H9 (cell line): ENCODE data around the gene TMEM44. TPM values are rescaled to one million over a fixed set of nuclear protein-coding genes. Genes with fewer than 3 reads are reported as not detected.
A peak's percentile ranks its signal among the peaks of the same experiment; 100 is the strongest.

ENCODE experiments used
- DNase-seq: peaks from one replicate; pipeline ENCODE4 v3.0.0-alpha.2; 2017
- H2AFZ ChIP-seq: one replicate; pipeline ENCODE4 v1.6.1; 2013; ENCODE audit warnings: mild to moderate bottlenecking, low read length, control low read depth, moderate library complexity
- H2AK5ac ChIP-seq: 2 replicates; pipeline ENCODE4 v1.6.1; 2013; ENCODE audit warnings: low read length, control low read depth, mixed read lengths; ENCODE audit not compliant: insufficient read length
- H2BK120ac ChIP-seq: one replicate; pipeline ENCODE4 v1.6.1; 2013; ENCODE audit warnings: low read depth, mild to moderate bottlenecking, low read length, control low read depth, inconsistent platforms; ENCODE audit not compliant: poor library complexity, severe bottlenecking
- H2BK12ac ChIP-seq: 2 replicates; pipeline ENCODE4 v1.6.1; 2013; ENCODE audit warnings: low read length, control low read depth, mixed read lengths, low read depth; ENCODE audit not compliant: insufficient read length
- H2BK15ac ChIP-seq: 2 replicates; pipeline ENCODE4 v1.6.1; 2013; ENCODE audit warnings: low read depth, low read length, control low read depth
- H2BK20ac ChIP-seq: one replicate; pipeline ENCODE4 v1.6.1; 2013; ENCODE audit warnings: low read depth, mild to moderate bottlenecking, low read length, control low read depth, inconsistent platforms; ENCODE audit not compliant: poor library complexity, severe bottlenecking
- H2BK5ac ChIP-seq: 2 replicates; pipeline ENCODE4 v1.6.1; 2013; ENCODE audit warnings: low read length, control low read depth, mixed read lengths; ENCODE audit not compliant: insufficient read length
- H3K14ac ChIP-seq: 2 replicates; pipeline ENCODE4 v1.6.1; 2013; ENCODE audit warnings: low read length, control low read depth; ENCODE audit not compliant: insufficient read depth
- H3K18ac ChIP-seq: 2 replicates; pipeline ENCODE4 v1.6.1; 2013; ENCODE audit warnings: low read depth, mild to moderate bottlenecking, mixed read lengths, low read length, control low read depth; ENCODE audit not compliant: insufficient read length
- H3K23ac ChIP-seq: 2 replicates; pipeline ENCODE4 v1.6.1; 2013; ENCODE audit warnings: low read length, control low read depth, mixed read lengths, low read depth; ENCODE audit not compliant: insufficient read length
- H3K23me2 ChIP-seq: 2 replicates; pipeline ENCODE4 v1.6.1; 2013; ENCODE audit warnings: low read depth, mild to moderate bottlenecking, mixed read lengths, low read length, control low read depth; ENCODE audit not compliant: insufficient read length, poor library complexity, severe bottlenecking
- H3K27ac ChIP-seq: 2 replicates; pipeline ENCODE4 v1.5.1; 2013; ENCODE audit warnings: low read length, control low read depth, mixed read lengths, low read depth; ENCODE audit not compliant: insufficient read length
- H3K27me3 ChIP-seq: 2 replicates; pipeline ENCODE4 v1.6.1; 2013; ENCODE audit warnings: low read length, control low read depth, inconsistent platforms; ENCODE audit not compliant: insufficient read depth
- H3K4ac ChIP-seq: 2 replicates; pipeline ENCODE4 v1.6.1; 2013; ENCODE audit warnings: low read depth, mild to moderate bottlenecking, control low read depth, inconsistent platforms, low read length, moderate library complexity
- H3K4me1 ChIP-seq: 2 replicates; pipeline ENCODE4 v1.6.1; 2013; ENCODE audit warnings: low read length, control low read depth, inconsistent platforms; ENCODE audit not compliant: insufficient read depth
- H3K4me2 ChIP-seq: 2 replicates; pipeline ENCODE4 v1.6.1; 2013; ENCODE audit warnings: low read length, control low read depth, mixed read lengths; ENCODE audit not compliant: insufficient read length, insufficient read depth
- H3K56ac ChIP-seq: 2 replicates; pipeline ENCODE4 v1.6.1; 2013; ENCODE audit warnings: low read depth, mild to moderate bottlenecking, mixed read lengths, low read length, control low read depth; ENCODE audit not compliant: insufficient read length
- H3K79me1 ChIP-seq: 2 replicates; pipeline ENCODE4 v1.6.1; 2013; ENCODE audit warnings: low read depth, mild to moderate bottlenecking, moderate library complexity, low read length, control low read depth, inconsistent platforms; ENCODE audit not compliant: insufficient read depth, poor library complexity, severe bottlenecking
- H3K79me2 ChIP-seq: 2 replicates; pipeline ENCODE4 v1.6.1; 2013; ENCODE audit warnings: low read length, control low read depth, inconsistent platforms; ENCODE audit not compliant: insufficient read depth
- H3K9ac ChIP-seq: 2 replicates; pipeline ENCODE4 v1.6.1; 2013; ENCODE audit warnings: low read length, control low read depth, mixed read lengths; ENCODE audit not compliant: insufficient read length; ENCODE audit errors: extremely low read depth
- H3K9me3 ChIP-seq: one replicate; pipeline ENCODE4 v1.6.1; 2013; ENCODE audit warnings: low read depth, low read length, inconsistent platforms; ENCODE audit not compliant: control insufficient read depth
- H3T11ph ChIP-seq: one replicate; pipeline ENCODE4 v1.6.1; 2013; ENCODE audit warnings: mild to moderate bottlenecking, low read length, control low read depth, inconsistent platforms
- H4K20me1 ChIP-seq: one replicate; pipeline ENCODE4 v1.6.1; 2013; ENCODE audit not compliant: control insufficient read depth, insufficient read length, insufficient read depth
- H4K5ac ChIP-seq: 2 replicates; pipeline ENCODE4 v1.6.1; 2013; ENCODE audit warnings: low read depth, mild to moderate bottlenecking, mixed read lengths, low read length, control low read depth; ENCODE audit not compliant: insufficient read length
- H4K8ac ChIP-seq: replicated peaks from 2 replicates; pipeline ENCODE4 v1.6.1; 2013; ENCODE audit warnings: low read length, control low read depth, mixed read lengths, low read depth; ENCODE audit not compliant: insufficient read length
- H4K91ac ChIP-seq: 2 replicates; pipeline ENCODE4 v1.6.1; 2013; ENCODE audit warnings: low read depth, mild to moderate bottlenecking, moderate library complexity, mixed read lengths, low read length, control low read depth; ENCODE audit not compliant: insufficient read length
- H3K27ac Mint-ChIP-seq, 3 experiments: 2 replicates in 2 of 3; 3 replicates in 1 of 3; pipeline ENCODE4 v1.8.0; 2020 to 2021; ENCODE audit warnings: mixed read lengths in 3 of 3, mild to moderate bottlenecking in 1 of 3, moderate library complexity in 1 of 3
- H3K27me3 Mint-ChIP-seq: 2 replicates; pipeline ENCODE4 v1.8.0; 2021; ENCODE audit warnings: low read depth, mild to moderate bottlenecking, moderate library complexity, mixed read lengths
- H3K36me3 Mint-ChIP-seq, 3 experiments: 2 replicates in 2 of 3; 3 replicates in 1 of 3; pipeline ENCODE4 v1.8.0; 2020 to 2021; ENCODE audit warnings: low read depth in 3 of 3, mixed read lengths in 3 of 3; ENCODE audit not compliant: insufficient read depth in 1 of 3
- H3K4me1 Mint-ChIP-seq, 2 experiments: 2 replicates each; pipeline ENCODE4 v1.8.0; 2020; ENCODE audit warnings: mixed read lengths in 2 of 2
- H3K4me3 Mint-ChIP-seq, 2 experiments: 2 replicates in 1 of 2; 3 replicates in 1 of 2; pipeline ENCODE4 v1.8.0; 2020 to 2021; ENCODE audit warnings: mild to moderate bottlenecking in 2 of 2, mixed read lengths in 2 of 2, moderate library complexity in 1 of 2
- H3K9me3 Mint-ChIP-seq, 2 experiments: 2 replicates in 1 of 2; 3 replicates in 1 of 2; pipeline ENCODE4 v1.8.0; 2020; ENCODE audit warnings: mild to moderate bottlenecking in 2 of 2, mixed read lengths in 2 of 2, moderate library complexity in 1 of 2
- CTCF ChIP-seq: fragments of 200-600 bp; sonication (generic); conservative IDR thresholded peaks from 3 replicates; pipeline ENCODE4 v1.8.0; 2021; ENCODE audit warnings: antibody characterized with exemption, mild to moderate bottlenecking
- WGBS: extraction: QIAGEN DNeasy Blood & Tissue Kit; methylation state at CpG from one replicate; pipeline ENCODE4 v1.1.7; 2013; ENCODE audit warnings: missing lambda C conversion rate, low lambda C conversion rate, mixed read lengths; ENCODE audit not compliant: insufficient read length; ENCODE audit errors: extremely low coverage; 5-methylcytosine and 5-hydroxymethylcytosine counted together
- total RNA-seq: library from RNA; stranded (reverse); gene quantifications from 2 replicates; pipeline ENCODE4 v1.2.1, GENCODE V29; 2021

Gene TMEM44
- total RNA-seq, 1 experiment from 2014 or later: 19.8 TPM

- TF ChIP-seq CTCF: no peak
- H3K4me1 Mint-ChIP-seq: peaks cover 9 to 13% of the 10 kb centered on the region in 2 experiments
- H2BK15ac ChIP-seq: 0 out of 2 replicates have a peak within 1 kb of the TSS, but pooled peaks have one; percentile 13
Measured at GRCh38 chr3:194671900-194672808, 38.9 kb upstream of the TMEM44 start, which contains the start of gene LSG1. Gene LSG1, minus strand, starts transcription at chr3:194672191. Its CDS starts 29 bp downstream, at chr3:194672162.

More at GRCh38 chr3:194671900-194672808, 38.9 kb upstream of the TMEM44 start, which contains the start of gene LSG1:
- Mint-ChIP-seq H3K9me3 (no peaks in the 10 kb centered on the region), H3K27ac (peak within 1 kb of the TSS; percentile 98 to 99 (median 98)), H3K4me3 (peak within 1 kb of the TSS; percentile 98 to 99), H3K36me3 (peaks cover 3 to 20% (median 19%) of the 10 kb centered on the region in 3 experiments; a peak in 6 of 7 replicates), H3K27me3 (peaks cover 35% of the 10 kb centered on the region)
- H3K4me2 ChIP-seq: peak within 1 kb of the TSS; percentile 99
- H3K4me1 ChIP-seq: 0 out of 2 replicates have a peak, but pooled peaks cover 2% of the 10 kb centered on the region
- H3K23me2 ChIP-seq: peaks cover 7% of the 10 kb centered on the region
- peak within 1 kb of the TSS; percentile 87 for H3T11ph ChIP-seq
- no peak within 1 kb of the TSS for H3K27ac ChIP-seq
- H3K9ac ChIP-seq: peak within 1 kb of the TSS; percentile 94
- no peak within 1 kb of the TSS for H2BK5ac ChIP-seq
- no peak within 1 kb of the TSS for H3K4ac ChIP-seq
- no peak within 1 kb of the TSS for H4K91ac ChIP-seq
- H4K20me1 ChIP-seq: no peaks in the 10 kb centered on the region
- H2BK120ac ChIP-seq: no peak within 1 kb of the TSS
- H4K8ac ChIP-seq: peak within 1 kb of the TSS; percentile 25
- H3K79me2 ChIP-seq: peaks cover 12% of the 10 kb centered on the region; the same call in 1 of the 2 replicates
- no peak within 1 kb of the TSS for H2AK5ac ChIP-seq
- H3K56ac ChIP-seq: no peak within 1 kb of the TSS
- H3K18ac ChIP-seq: peak within 1 kb of the TSS; percentile 83
- H3K14ac ChIP-seq: peak within 1 kb of the TSS; percentile 94; the same call in 1 of the 2 replicates
- no CpG with 5 or more reads among the region's 57 CpGs for WGBS
- no peak within 1 kb of the TSS for H3K23ac ChIP-seq
- no peak within 1 kb of the TSS for H2BK12ac ChIP-seq
- H3K9me3 ChIP-seq: no peaks in the 10 kb centered on the region
- no peaks in the 10 kb centered on the region for H3K27me3 ChIP-seq
- H2BK20ac ChIP-seq: no peak within 1 kb of the TSS
- peak within 1 kb of the TSS; percentile 46 for H2AFZ ChIP-seq
- peak; percentile 93 for DNase-seq
- H3K79me1 ChIP-seq: peaks cover 4% of the 10 kb centered on the region
- no peak within 1 kb of the TSS for H4K5ac ChIP-seq
